GM19099 (cell line): ENCODE measurements around the gene PRKN.

ENCODE experiments used
- POLR2A ChIP-seq: IDR thresholded peaks from 3 replicates; pipeline ENCODE4 v1.6.1; 2011; ENCODE audit warnings: low read depth; ENCODE audit not compliant: insufficient read length; ENCODE audit errors: extremely low read depth

Gene PRKN

GRCh38 chr6:162222521-162222920 is 505.0 kb downstream of the PRKN start:
- no peak for TF ChIP-seq POLR2A

GRCh38 chr6:162220876-162221275 is 506.7 kb downstream of the PRKN start:
- TF ChIP-seq POLR2A: no peak

- TF ChIP-seq POLR2A: no peak
Measured at GRCh38 chr6:162219266-162219665, 508.3 kb downstream of the PRKN start.

GRCh38 chr6:162217811-162218493 is 509.6 kb downstream of the PRKN start:
- no peak for TF ChIP-seq POLR2A

- no peak for TF ChIP-seq POLR2A
Measured at GRCh38 chr6:162217058-162217457, 510.5 kb downstream of the PRKN start.

GRCh38 chr6:162211777-162212176 is 515.8 kb downstream of the PRKN start:
- TF ChIP-seq POLR2A: no peak

GRCh38 chr6:162211022-162211421 is 516.5 kb downstream of the PRKN start:
- TF ChIP-seq POLR2A: no peak

- TF ChIP-seq POLR2A: no peak
Measured at GRCh38 chr6:162203287-162203686, 524.3 kb downstream of the PRKN start.

GRCh38 chr6:162200945-162201690 is 526.4 kb downstream of the PRKN start:
- no peak for TF ChIP-seq POLR2A

- TF ChIP-seq POLR2A: no peak
Measured at GRCh38 chr6:162200041-162200440, 527.5 kb downstream of the PRKN start.

- TF ChIP-seq POLR2A: no peak
Measured at GRCh38 chr6:162198925-162199324, 528.6 kb downstream of the PRKN start.

- TF ChIP-seq POLR2A: no peak
Measured at GRCh38 chr6:162198076-162198475, 529.5 kb downstream of the PRKN start.

- TF ChIP-seq POLR2A: no peak
Measured at GRCh38 chr6:162195441-162195840, 532.1 kb downstream of the PRKN start.

GRCh38 chr6:162190981-162191380 is 536.6 kb downstream of the PRKN start:
- no peak for TF ChIP-seq POLR2A

- no peak for TF ChIP-seq POLR2A
Measured at GRCh38 chr6:162187168-162187935, 540.2 kb downstream of the PRKN start.

GRCh38 chr6:162184465-162184864 is 543.1 kb downstream of the PRKN start:
- TF ChIP-seq POLR2A: no peak

GRCh38 chr6:162181741-162182401 is 545.7 kb downstream of the PRKN start:
- no peak for TF ChIP-seq POLR2A
